Endothelial cell of umbilical vein (primary cell): ENCODE data around the gene RBMS1. TPM values are rescaled to one million over a fixed set of nuclear protein-coding genes. Genes with fewer than 3 reads are reported as not detected.
A peak's percentile ranks its signal among the peaks of the same experiment; 100 is the strongest.

Experiments
- BruUV-seq: library from RNA; stranded (reverse); fragments of 400-500 nt; replicated peaks from 2 replicates; lab custom pipeline; 2021; lab: Mats Ljungman, UMichigan
- CTCF ChIA-PET: fragments of 300-600, 350-600 bp; sonication (Branson Sonifier 250); formaldehyde crosslinking; loops from one replicate; lab custom pipeline; 2021; ENCODE audit warnings: antibody characterized with exemption, inconsistent platforms; lab: Charles Lee
- POLR2A ChIA-PET: fragments of 300-600, 350-600 bp; sonication (Branson Sonifier 250); formaldehyde crosslinking; loops from one replicate; lab custom pipeline; 2021; ENCODE audit warnings: antibody characterized with exemption, inconsistent platforms; lab: Charles Lee
- DNase-seq: peaks from one replicate; pipeline ENCODE4 v3.0.0-alpha.2; 2011; ENCODE audit warnings: low read depth, low spot score
- FAIRE-seq: peaks from 2 replicates; lab custom pipeline; 2011; peaks lifted over from hg19 to GRCh38; lab: Jason Lieb, UNC
- H2AFZ ChIP-seq: 2 replicates; pipeline ENCODE4 v1.6.0; 2012; ENCODE audit warnings: low read depth, low read length, control low read depth, inconsistent platforms
- H3K27ac ChIP-seq: 2 replicates; pipeline ENCODE4 v1.5.1; 2011; ENCODE audit warnings: low read depth, mild to moderate bottlenecking, control low read depth, low read length, moderate library complexity; ENCODE audit not compliant: insufficient read depth
- H3K27me3 ChIP-seq, 2 experiments: 2 replicates each; pipeline versions ENCODE4 v1.6.0 to v1.6.1; 2011; ENCODE audit warnings: low read length in 2 of 2, mixed read lengths in 1 of 2; ENCODE audit not compliant: control insufficient read depth in 2 of 2, insufficient read depth in 2 of 2
- H3K36me3 ChIP-seq, 2 experiments: 2 replicates in 1 of 2; 3 replicates in 1 of 2; pipeline ENCODE4 v1.5.1; 2011; ENCODE audit warnings: low read length in 2 of 2, mild to moderate bottlenecking in 1 of 2, moderate library complexity in 1 of 2; ENCODE audit not compliant: control insufficient read depth in 2 of 2, insufficient read depth in 2 of 2; ENCODE audit errors: extremely low read depth in 1 of 2
- H3K4me1 ChIP-seq: 3 replicates; pipeline ENCODE4 v1.5.1; 2011; ENCODE audit warnings: mild to moderate bottlenecking, low read length; ENCODE audit not compliant: control insufficient read depth, insufficient read depth; ENCODE audit errors: extremely low read depth
- H3K4me2 ChIP-seq: 2 replicates; pipeline ENCODE4 v1.6.1; 2011; ENCODE audit warnings: low read length, control low read depth, mixed read lengths; ENCODE audit not compliant: insufficient read depth
- H3K4me3 ChIP-seq, 3 experiments: fragments of 200-600 bp in 1 of 3; sonication (generic), shearing (Covaris generic) in 1 of 3; replicated peaks in 1 of 3; 2 replicates each; pipeline ENCODE4 v1.5.1; 2011 to 2016; ENCODE audit warnings: control low read depth in 3 of 3, low read length in 3 of 3, mild to moderate bottlenecking in 2 of 3, inconsistent platforms in 1 of 3, low read depth in 1 of 3, moderate library complexity in 1 of 3; ENCODE audit not compliant: insufficient read depth in 1 of 3
- H3K79me2 ChIP-seq: 2 replicates; pipeline ENCODE4 v1.6.0; 2012; ENCODE audit warnings: low read length, inconsistent platforms; ENCODE audit not compliant: control insufficient read depth, insufficient read depth
- H3K9ac ChIP-seq: replicated peaks from 2 replicates; pipeline ENCODE3; 2011; ENCODE audit warnings: low read length, control low read depth; ENCODE audit not compliant: insufficient read depth; ENCODE audit errors: extremely low read depth
- H3K9me1 ChIP-seq: replicated peaks from 3 replicates; pipeline ENCODE4 v1.6.0; 2011; ENCODE audit warnings: mild to moderate bottlenecking, low read length; ENCODE audit not compliant: control insufficient read depth, insufficient read depth; ENCODE audit errors: extremely low read depth
- H3K9me3 ChIP-seq: replicated peaks from 2 replicates; pipeline ENCODE4 v1.5.1; 2012; ENCODE audit warnings: low read length, inconsistent platforms; ENCODE audit not compliant: control insufficient read depth, insufficient read depth
- H4K20me1 ChIP-seq: replicated peaks from 2 replicates; pipeline ENCODE3; 2011; ENCODE audit warnings: mild to moderate bottlenecking, low read length; ENCODE audit not compliant: control insufficient read depth, insufficient read depth; ENCODE audit errors: extremely low read depth
- CTCF ChIP-seq, 2 donors: IDR thresholded peaks; 1 replicate in 1 of 2; 2 replicates in 1 of 2; pipeline ENCODE4 v1.5.1; 2011; ENCODE audit warnings: low read length in 2 of 2, mild to moderate bottlenecking in 2 of 2, moderate library complexity in 2 of 2, control low read depth in 1 of 2, inconsistent platforms in 1 of 2, low read depth in 1 of 2; ENCODE audit not compliant: insufficient read depth in 1 of 2; ENCODE audit errors: extremely low read depth in 1 of 2
- EZH2 ChIP-seq: IDR thresholded peaks from 2 replicates; pipeline ENCODE4 v1.6.1; 2012; ENCODE audit warnings: borderline replicate concordance, low read depth, mild to moderate bottlenecking, moderate library complexity, low read length, inconsistent platforms; ENCODE audit not compliant: severe bottlenecking
- FOS ChIP-seq: IDR thresholded peaks from 2 replicates; pipeline ENCODE4 v1.6.1; 2011; ENCODE audit warnings: mild to moderate bottlenecking, low read length, moderate library complexity, borderline replicate concordance; ENCODE audit not compliant: insufficient read depth
- GATA2 ChIP-seq: IDR thresholded peaks from 2 replicates; pipeline ENCODE4 v1.7.0; 2011; ENCODE audit warnings: low read depth, mild to moderate bottlenecking, moderate library complexity, mixed read lengths, low read length; ENCODE audit not compliant: insufficient read length, insufficient read depth
- JUN ChIP-seq: IDR thresholded peaks from 2 replicates; pipeline ENCODE4 v1.6.1; 2011; ENCODE audit warnings: borderline replicate concordance, low read depth; ENCODE audit not compliant: insufficient read length, insufficient read depth
- MAX ChIP-seq: IDR thresholded peaks from 2 replicates; pipeline ENCODE4 v1.6.1; 2011; ENCODE audit not compliant: insufficient read depth, insufficient read length
- MYC ChIP-seq: IDR thresholded peaks from one replicate; pipeline ENCODE4 v1.6.1; 2011; ENCODE audit warnings: mild to moderate bottlenecking, low read depth, low read length
- POLR2A ChIP-seq: IDR thresholded peaks from 2 replicates; pipeline ENCODE4 v1.6.1; 2012; ENCODE audit warnings: low read depth, mild to moderate bottlenecking, control low read depth, low read length
- POLR2AphosphoS5 ChIP-seq: IDR thresholded peaks from 2 replicates; pipeline ENCODE4 v1.6.1; 2012; ENCODE audit warnings: low read depth, mild to moderate bottlenecking, control low read depth, low read length, moderate library complexity; ENCODE audit not compliant: insufficient read depth
- dilution Hi-C: fragments of 300-500 bp; cut with MboI; formaldehyde crosslinking; loops from one replicate; pipeline ENCODE4 v1.15.0; 2019; ENCODE audit warnings: low sequenced_read_pairs; ENCODE audit not compliant: extremely low pct_ligation_motif_present
- intact Hi-C: fragments of 100-400 bp; cut with micrococcal nuclease; formaldehyde crosslinking; loops from one replicate; pipeline ENCODE4 v1.10.0; 2022
- polyA plus RNA-seq, 4 experiments: library from polyadenylated mRNA; depleted of rRNA in 3 of 4; stranded (reverse) in 3 of 4; unstranded in 1 of 4; fragments of >200 nt; gene quantifications; 2 replicates each; pipeline versions ENCODE4 v1.2.1 to v1.2.3, GENCODE V29; 2011 to 2012; ENCODE audit warnings: missing spikeins in 1 of 4
- total RNA-seq: library from RNA; stranded (reverse); gene quantifications from 2 replicates; pipeline ENCODE4 v1.2.3, GENCODE V29; 2021

Gene RBMS1
- total and polyA plus RNA-seq, 2 donors (not counting 3 experiments of a cell fraction or from before 2014, with no cell fraction given): 60.0 to 93.3 TPM

GRCh38 chr2:160411167-160411566, 82.4 kb downstream of the RBMS1 start:
- no TSS peak for BruUV-seq
- TF ChIP-seq MAX: no peak
- no peak for TF ChIP-seq MYC
- TF ChIP-seq GATA2: no peak
- TF ChIP-seq EZH2: no peak
- TF ChIP-seq POLR2AphosphoS5: peak; percentile 56
- TF ChIP-seq FOS: peak; percentile 50
- no peak for TF ChIP-seq POLR2A
- TF ChIP-seq CTCF (IDR thresholded peaks at IDR 0.05; ENCODE audit: extremely low read depth in 1 of 2, insufficient read depth in 1 of 2, low read depth in 1 of 2, low read length in 2 of 2): no peak
- peak; percentile 58 for TF ChIP-seq JUN
- DNase-seq: peak; percentile 71
- no peaks in the 10 kb centered on the region for H3K9me3 ChIP-seq
- H4K20me1 ChIP-seq: no peaks in the 10 kb centered on the region
- no peak overlapping the region for H3K9ac ChIP-seq
- dilution Hi-C loops: no loop called here
- H3K27ac ChIP-seq: peak overlapping the region; percentile 19
- CTCF ChIA-PET: interaction anchor here (1.2 to 3.9 kb wide), 4 partner anchors 9 to 653 kb away, joined by 3 to 21 read pairs (median 4); no protein-coding TSS in a partner anchor
- no peaks in the 10 kb centered on the region for H3K27me3 ChIP-seq
- peak; percentile 46 for FAIRE-seq
- no peaks in the 10 kb centered on the region for H3K36me3 ChIP-seq
- H3K4me3 ChIP-seq: no peak overlapping the region
- no peaks in the 10 kb centered on the region for H3K9me1 ChIP-seq
- H2AFZ ChIP-seq: no peak overlapping the region
- intact Hi-C loops: loop anchor here (10.0 kb wide), 2 partner anchors 564 to 664 kb away; no protein-coding TSS in a partner anchor
- H3K79me2 ChIP-seq: peaks cover 83% of the 10 kb centered on the region
- POLR2A ChIA-PET: no interaction called here
- H3K4me2 ChIP-seq: peak overlapping the region; percentile 4
- peaks cover 45% of the 10 kb centered on the region for H3K4me1 ChIP-seq
